ENCODE results near the gene CACNA1F. TPM values are rescaled to one million over a fixed set of nuclear protein-coding genes. Genes with fewer than 3 reads are reported as not detected.

The CACNA1F gene
- total and polyA plus RNA-seq, 10 of the 15 experiments (the other 5 are each of a cell fraction or from before 2014, with no cell fraction given) = 0.01 to 0.32 (median 0.05) TPM; not detected in 5

- TF ChIP-seq YBX1 (IDR thresholded peaks at IDR 0.05) = no peak
- TF ChIP-seq HSF1 (IDR thresholded peaks at IDR 0.05; ENCODE audit: low read depth, low read length) = no peak
- H3K27ac ChIP-seq (ENCODE audit: control insufficient read depth, insufficient read depth) = no peak overlapping the region
- ATAC-seq = no peak
- no peak overlapping the region for H3K9ac ChIP-seq (ENCODE audit: control insufficient read depth, insufficient read depth, low read length)
- no peaks in the 10 kb centered on the region for H3K27me3 ChIP-seq (replicated peaks in 1 of 2; ENCODE audit: control insufficient read depth in 2 of 2, insufficient read depth in 2 of 2, low read length in 1 of 2)
- intact Hi-C loops (cut with micrococcal nuclease; ENCODE audit: unreplicated experiment) = no loop called here
- H3K4me2 ChIP-seq (ENCODE audit: control insufficient read depth, insufficient read depth) = no peak overlapping the region
- no peak overlapping the region for H3K4me3 ChIP-seq
- BruUV-seq (replicated peaks) = no TSS peak
- DNase-seq (ENCODE audit: low read depth, low spot score) = no peak
- H3K4me1 ChIP-seq (ENCODE audit: control insufficient read depth, insufficient read depth, low read length) = no peaks in the 10 kb centered on the region
- POLR2A ChIA-PET = no interaction called here
- CTCF ChIA-PET = no interaction called here
- H3K36me3 ChIP-seq (ENCODE audit: control insufficient read depth in 2 of 2, insufficient read depth in 2 of 2, low read length in 1 of 2) = no peaks in the 10 kb centered on the region
- H2AFZ ChIP-seq (ENCODE audit: control insufficient read depth, low read depth, low read length) = no peak overlapping the region
- WGBS (ENCODE audit: insufficient coverage, insufficient replicate concordance, low lambda C conversion rate, missing lambda C conversion rate) = 54% methylated on average over 9 of the region's 9 CpGs
- no peaks in the 10 kb centered on the region for H4K20me1 ChIP-seq (ENCODE audit: control insufficient read depth, insufficient read depth)
- SMC1A ChIA-PET (ENCODE audit: uncharacterized antibody, unreplicated experiment) = no interaction called here
- no peaks in the 10 kb centered on the region for H3K79me2 ChIP-seq (ENCODE audit: control insufficient read depth, insufficient read depth, low read length)
- no peaks in the 10 kb centered on the region for H3K9me3 ChIP-seq (replicated peaks; ENCODE audit: control insufficient read depth, insufficient read depth, low read length)
- FAIRE-seq = no peak
- RAD21 ChIA-PET (ENCODE audit: unreplicated experiment) = no interaction called here
- in situ Hi-C loops (cut with MboI) = no loop called here
Observed at GRCh38 chrX:49256268-49256995, 23.3 kb upstream of the CACNA1F start.

- ChIA-PET SMC1A (ENCODE audit: uncharacterized antibody, unreplicated experiment) (no interaction called here), RAD21 (ENCODE audit: unreplicated experiment) (no interaction called here), CTCF (interaction anchor here (0.7 kb wide), 1 partner anchor 50 kb away, joined by 4 read pairs; no protein-coding TSS in a partner anchor), POLR2A (no interaction called here)
- Histone ChIP-seq H3K9me3 (replicated peaks; ENCODE audit: control insufficient read depth, insufficient read depth, low read length) (no peaks in the 10 kb centered on the region), H3K4me2 (ENCODE audit: control insufficient read depth, insufficient read depth) (no peak overlapping the region), H3K4me3 (no peak overlapping the region), H3K4me1 (ENCODE audit: control insufficient read depth, insufficient read depth, low read length) (no peaks in the 10 kb centered on the region), H3K27ac (ENCODE audit: control insufficient read depth, insufficient read depth) (no peak overlapping the region), H3K79me2 (ENCODE audit: control insufficient read depth, insufficient read depth, low read length) (no peaks in the 10 kb centered on the region), H3K36me3 (ENCODE audit: control insufficient read depth in 2 of 2, insufficient read depth in 2 of 2, low read length in 1 of 2) (no peaks in the 10 kb centered on the region), H3K9ac (ENCODE audit: control insufficient read depth, insufficient read depth, low read length) (no peak overlapping the region), H4K20me1 (ENCODE audit: control insufficient read depth, insufficient read depth) (no peaks in the 10 kb centered on the region), H2AFZ (ENCODE audit: control insufficient read depth, low read depth, low read length) (no peak overlapping the region), H3K27me3 (replicated peaks in 1 of 2; ENCODE audit: control insufficient read depth in 2 of 2, insufficient read depth in 2 of 2, low read length in 1 of 2) (no peaks in the 10 kb centered on the region)
- WGBS (ENCODE audit: insufficient coverage, insufficient replicate concordance, low lambda C conversion rate, missing lambda C conversion rate) = 66% methylated on average over 7 of the region's 7 CpGs
- DNase-seq (ENCODE audit: low read depth, low spot score) (no peak), FAIRE-seq (no peak), ATAC-seq (no peak)
- no TSS peak for BruUV-seq (replicated peaks)
- in situ Hi-C loops (cut with MboI) = no loop called here
- no peak for TF ChIP-seq ZNF217 (IDR thresholded peaks at IDR 0.05)
- TF ChIP-seq NRF1 (conservative IDR thresholded peaks at IDR 0.05; ENCODE audit: low read depth, low read length) = no peak
- no peak for TF ChIP-seq DPF2 (IDR thresholded peaks at IDR 0.05)
- TF ChIP-seq TCF3 (IDR thresholded peaks at IDR 0.05; ENCODE audit: borderline replicate concordance, insufficient read depth, low read depth, low read length) = no peak
- TF ChIP-seq ASH2L (IDR thresholded peaks at IDR 0.05; ENCODE audit: borderline replicate concordance, low read depth) = no peak
- TF ChIP-seq TARDBP (IDR thresholded peaks at IDR 0.05; ENCODE audit: borderline replicate concordance) = no peak
- no peak for TF ChIP-seq ZNF24 (IDR thresholded peaks at IDR 0.05)
- no peak for TF ChIP-seq HSF1 (IDR thresholded peaks at IDR 0.05; ENCODE audit: low read depth, low read length)
- intact Hi-C loops (cut with micrococcal nuclease; ENCODE audit: unreplicated experiment) = no loop called here
Observed at GRCh38 chrX:49254639-49255038, 21.5 kb upstream of the CACNA1F start.

All from GM12878 (cell line).